Astrocyte (in vitro differentiated cells and primary cell): Measurements from ENCODE around the gene STK32B.

ENCODE experiments used
- CTCF ChIP-seq: IDR thresholded peaks from 2 replicates; pipeline ENCODE4 v1.5.1; 2011; ENCODE audit warnings: low read depth, mild to moderate bottlenecking, inconsistent platforms, low read length, moderate library complexity; ENCODE audit not compliant: insufficient read depth
- EZH2 ChIP-seq: IDR thresholded peaks from 2 replicates; pipeline ENCODE4 v1.6.1; 2012; ENCODE audit warnings: mild to moderate bottlenecking, low read length, inconsistent platforms; ENCODE audit not compliant: insufficient read depth

- TF ChIP-seq EZH2 (no peak), CTCF (no peak)
Observed at GRCh38 chr4:5376015-5376414, 324.7 kb downstream of the STK32B start.
